ENCODE measurements around the gene HNRNPUL2.

HNRNPUL2 gene

DNA sequence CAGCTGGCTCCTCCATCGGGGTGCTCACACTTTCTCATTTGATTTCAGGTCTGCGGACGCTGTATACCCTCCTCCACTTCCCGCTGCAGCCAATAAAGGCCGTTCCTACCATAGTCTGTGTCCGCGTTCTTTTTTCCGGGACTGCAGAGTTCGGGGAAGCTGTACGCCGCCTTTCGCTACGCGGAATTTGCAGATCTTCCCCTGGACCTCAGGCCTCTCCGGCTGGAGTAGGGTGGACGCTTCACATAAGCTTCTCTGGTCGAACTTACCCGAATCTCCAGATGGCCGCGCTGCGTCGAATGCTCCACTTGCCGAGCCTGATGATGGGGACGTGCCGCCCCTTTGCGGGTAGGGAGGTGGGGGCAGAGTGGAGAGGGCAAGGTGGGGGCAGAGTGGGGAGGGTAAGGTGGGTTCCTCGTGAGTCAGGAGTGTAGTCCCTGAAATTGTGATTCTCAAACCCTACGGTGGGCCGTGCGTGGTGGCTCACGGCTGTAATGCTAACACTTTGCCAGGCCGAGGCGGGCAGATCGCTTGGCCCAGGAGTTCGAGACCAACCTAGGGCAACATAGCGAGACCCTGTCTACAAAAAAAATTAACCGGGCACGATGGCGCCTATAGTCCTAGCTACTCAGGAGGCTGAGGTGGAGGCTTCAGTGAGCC is 61.5 kb downstream of the HNRNPUL2 start:
- peak; percentile 71 for DNase-seq

DNA sequence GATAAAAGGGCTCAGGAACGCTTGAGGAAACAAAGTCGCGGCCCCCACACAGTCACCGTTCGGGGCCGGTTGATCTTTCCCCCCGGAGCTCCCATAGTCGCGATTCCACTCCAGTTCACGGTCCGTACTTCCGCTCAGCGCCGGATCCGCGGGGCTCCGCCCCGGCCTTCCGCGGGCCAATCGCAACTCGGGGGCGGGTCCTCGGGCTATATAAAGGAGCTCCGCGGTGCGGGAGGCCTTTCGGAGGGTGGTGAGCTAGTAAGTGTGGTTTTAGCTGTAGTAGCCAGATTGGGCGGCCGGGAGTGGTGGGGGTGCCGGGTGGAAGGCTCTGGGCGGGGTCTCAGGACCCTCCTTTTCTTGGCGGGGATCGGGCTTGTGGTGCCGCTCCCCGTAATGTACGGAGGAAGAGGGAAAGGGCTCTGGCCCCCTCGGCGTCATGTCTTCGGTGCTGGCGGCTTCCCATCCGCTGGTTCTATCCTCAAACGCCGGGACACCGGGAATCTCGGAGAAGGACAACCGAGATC is 62.1 kb downstream of the HNRNPUL2 start, which contains the start of the genes C11orf98 and CSKMT:
C11orf98 (minus strand) TSS at position 136 of the 524 bp plus-strand sequence; CDS start at position 95, 41 bp downstream.
CSKMT (plus strand) TSS at position 238 of the 524 bp plus-strand sequence. CDS start 568 bp downstream, outside the sequence.
- peak; percentile 97 for DNase-seq

DNA sequence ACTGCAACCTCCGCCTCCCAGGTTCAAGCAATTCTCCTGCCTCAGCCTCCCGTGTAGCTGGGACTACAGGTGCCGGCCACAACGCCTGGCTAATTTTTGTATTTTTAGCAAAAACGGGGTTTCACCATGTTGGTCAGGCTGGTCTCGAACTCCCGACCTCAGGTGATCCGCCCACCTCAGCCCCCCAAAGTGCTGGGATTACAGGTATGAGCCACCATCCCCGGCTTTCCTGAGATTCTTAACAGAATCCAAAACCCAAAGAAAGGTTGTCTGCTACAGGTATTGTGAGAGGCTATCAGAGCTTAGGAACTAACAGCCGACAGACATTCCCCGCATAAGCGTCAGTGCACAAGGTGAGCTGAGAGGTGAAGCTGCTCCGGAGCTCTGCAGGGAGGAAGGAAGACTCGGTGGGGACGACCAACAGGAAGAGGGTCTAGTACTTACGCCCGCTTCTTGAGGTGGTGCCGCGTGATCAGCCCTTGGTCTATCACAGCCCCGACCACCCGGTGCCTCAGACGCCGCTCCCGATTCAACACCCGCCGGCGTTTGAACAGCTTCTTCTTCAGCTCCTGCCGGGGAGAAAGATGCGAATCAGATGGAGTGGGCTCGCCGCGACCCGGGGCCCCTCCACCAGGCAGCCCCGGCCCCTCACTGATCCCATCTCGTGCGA is 62.7 kb downstream of the HNRNPUL2 start:
- DNase-seq: peak; percentile 62
